BJ (cell line): ENCODE data around the gene SORL1. TPM values are rescaled to one million over a fixed set of nuclear protein-coding genes. Genes with fewer than 3 reads are reported as not detected.

Experiments used
- CTCF ChIA-PET: fragments of 350-600 bp; formaldehyde crosslinking; extraction: SDS; loops from one replicate; lab custom pipeline; 2021; ENCODE audit warnings: antibody characterized with exemption, inconsistent platforms; lab: Yijun Ruan, JAX
- POLR2A ChIA-PET: fragments of 300-600 bp; sonication (Branson Sonifier 250); formaldehyde crosslinking; extraction: SDS; loops from one replicate; lab custom pipeline; 2021; ENCODE audit warnings: antibody characterized with exemption; lab: Charles Lee
- DNase-seq: peaks from one replicate; pipeline ENCODE4 v3.0.0-alpha.2; 2011; ENCODE audit warnings: low read depth
- H3K27me3 ChIP-seq: 2 replicates; pipeline ENCODE4 v1.6.0; 2011; ENCODE audit warnings: low read length; ENCODE audit not compliant: control insufficient read depth, insufficient read depth
- H3K36me3 ChIP-seq: 2 replicates; pipeline ENCODE4 v1.5.1; 2011; ENCODE audit warnings: low read length; ENCODE audit not compliant: control insufficient read depth, insufficient read depth
- H3K4me3 ChIP-seq: 2 replicates; pipeline ENCODE4 v1.5.1; 2011; ENCODE audit warnings: low read depth, mild to moderate bottlenecking, control low read depth, low read length
- CTCF ChIP-seq: IDR thresholded peaks from 2 replicates; pipeline ENCODE4 v1.5.1; 2011; ENCODE audit warnings: low read depth, mild to moderate bottlenecking, control low read depth, inconsistent platforms, low read length, moderate library complexity; ENCODE audit not compliant: insufficient read depth
- polyA plus RNA-seq: library from polyadenylated mRNA; depleted of rRNA; stranded (reverse); fragments of >200 nt; gene quantifications from 2 replicates; pipeline ENCODE4 v1.2.3, GENCODE V29; 2011

Gene SORL1
- polyA plus RNA-seq, 1 experiment = 1.4 TPM

- Histone ChIP-seq H3K36me3 (no peaks in the 10 kb centered on the region), H3K4me3 (no peak overlapping the region), H3K27me3 (no peaks in the 10 kb centered on the region)
- no peak for DNase-seq
- ChIA-PET POLR2A (no interaction called here), CTCF (no interaction called here)
- TF ChIP-seq CTCF = no peak
Observed at GRCh38 chr11:121648306-121648705, 196.2 kb downstream of the SORL1 start.

- ChIA-PET CTCF (interaction anchor here (1.0 to 1.1 kb wide), 2 partner anchors 55 to 553 kb away, joined by 3 read pairs; no protein-coding TSS in a partner anchor), POLR2A (no interaction called here)
- no peak for DNase-seq
- no peak for TF ChIP-seq CTCF
- no peak overlapping the region for H3K4me3 ChIP-seq
- H3K36me3 ChIP-seq = no peaks in the 10 kb centered on the region
- no peaks in the 10 kb centered on the region for H3K27me3 ChIP-seq
Observed at GRCh38 chr11:121649798-121650197, 197.7 kb downstream of the SORL1 start.

- no peak overlapping the region for H3K4me3 ChIP-seq
- no peaks in the 10 kb centered on the region for H3K36me3 ChIP-seq
- no peak for TF ChIP-seq CTCF
- H3K27me3 ChIP-seq = no peaks in the 10 kb centered on the region
- ChIA-PET CTCF (interaction anchor here (1.0 to 1.9 kb wide), 2 partner anchors 55 to 553 kb away, joined by 3 to 8 read pairs; no protein-coding TSS in a partner anchor), POLR2A (no interaction called here)
- DNase-seq = no peak
Observed at GRCh38 chr11:121650351-121651256, 198.5 kb downstream of the SORL1 start.

- no peaks in the 10 kb centered on the region for H3K27me3 ChIP-seq
- DNase-seq = no peak
- no peak for TF ChIP-seq CTCF
- H3K36me3 ChIP-seq = no peaks in the 10 kb centered on the region
- ChIA-PET POLR2A (no interaction called here), CTCF (interaction anchor here (1.9 to 4.5 kb wide), 2 partner anchors 56 to 552 kb away, joined by 8 to 21 read pairs; no protein-coding TSS in a partner anchor)
- H3K4me3 ChIP-seq = no peak overlapping the region
Observed at GRCh38 chr11:121651257-121651605, 199.1 kb downstream of the SORL1 start.

GRCh38 chr11:121652971-121653370 is 200.9 kb downstream of the SORL1 start:
- Histone ChIP-seq H3K27me3 (no peaks in the 10 kb centered on the region), H3K36me3 (no peaks in the 10 kb centered on the region), H3K4me3 (no peak overlapping the region)
- CTCF ChIA-PET = interaction anchor here (1.2 to 4.7 kb wide), 3 partner anchors 58 to 852 kb away, joined by 3 to 32 read pairs (median 21); no protein-coding TSS in a partner anchor
- POLR2A ChIA-PET = no interaction called here
- TF ChIP-seq CTCF = peak; percentile 46
- no peak for DNase-seq
